C4-2B (cell line): ENCODE data around the gene POLR2F.

Source experiments
- ZFX ChIP-seq: fragments of 450-650 bp; IDR thresholded peaks from 2 replicates; pipeline ENCODE4 v1.6.1; 2017
- TF ChIP-seq, protein P1 (sequence below): fragments of 450-650 bp; conservative IDR thresholded peaks from 2 replicates; pipeline ENCODE4 v1.5.1; 2017; ENCODE audit warnings: mild to moderate bottlenecking

DNA sequence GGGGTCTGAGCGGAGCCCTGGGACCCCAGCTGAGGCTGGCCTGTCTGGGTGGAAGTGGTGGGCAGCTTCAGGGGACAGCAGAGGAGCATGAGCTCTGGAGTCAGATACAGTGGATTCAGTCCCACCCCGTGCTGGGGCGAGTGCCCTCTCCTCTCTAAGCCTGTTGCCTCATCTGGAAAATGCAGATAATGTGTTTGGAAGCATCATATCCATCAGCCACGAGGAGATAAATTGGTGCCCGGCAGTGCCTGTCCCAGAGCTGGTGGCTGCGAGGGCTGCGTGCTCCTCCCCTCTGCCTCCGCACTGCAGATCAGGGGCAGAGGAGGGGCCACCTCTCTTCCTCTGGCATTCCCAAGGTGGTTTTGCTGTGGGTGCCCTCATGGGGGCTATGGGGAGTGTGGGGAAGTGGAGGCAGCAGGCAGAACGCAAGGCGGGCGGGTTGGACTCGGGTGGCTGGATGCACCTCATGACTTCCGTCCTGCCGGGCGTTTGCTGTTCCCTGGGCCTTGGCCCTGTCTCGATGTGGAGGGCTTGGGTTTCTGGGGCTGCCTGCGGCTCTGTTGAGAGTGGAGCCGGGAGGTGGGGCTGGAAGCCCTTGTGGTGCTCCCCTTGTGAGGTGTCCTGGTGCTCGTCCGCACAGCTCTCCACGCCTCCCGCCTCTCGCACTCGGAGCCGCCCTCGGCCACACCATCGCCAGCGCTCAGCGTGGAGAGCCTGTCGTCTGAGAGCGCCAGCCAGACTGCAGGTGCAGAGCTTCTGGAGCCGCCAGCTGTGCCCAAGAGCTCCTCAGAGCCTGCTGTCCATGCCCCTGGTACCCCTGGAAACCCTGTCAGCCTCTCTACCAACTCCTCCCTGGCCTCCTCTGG is 26.5 kb upstream of the POLR2F start:
- TF ChIP-seq, protein P1, sequence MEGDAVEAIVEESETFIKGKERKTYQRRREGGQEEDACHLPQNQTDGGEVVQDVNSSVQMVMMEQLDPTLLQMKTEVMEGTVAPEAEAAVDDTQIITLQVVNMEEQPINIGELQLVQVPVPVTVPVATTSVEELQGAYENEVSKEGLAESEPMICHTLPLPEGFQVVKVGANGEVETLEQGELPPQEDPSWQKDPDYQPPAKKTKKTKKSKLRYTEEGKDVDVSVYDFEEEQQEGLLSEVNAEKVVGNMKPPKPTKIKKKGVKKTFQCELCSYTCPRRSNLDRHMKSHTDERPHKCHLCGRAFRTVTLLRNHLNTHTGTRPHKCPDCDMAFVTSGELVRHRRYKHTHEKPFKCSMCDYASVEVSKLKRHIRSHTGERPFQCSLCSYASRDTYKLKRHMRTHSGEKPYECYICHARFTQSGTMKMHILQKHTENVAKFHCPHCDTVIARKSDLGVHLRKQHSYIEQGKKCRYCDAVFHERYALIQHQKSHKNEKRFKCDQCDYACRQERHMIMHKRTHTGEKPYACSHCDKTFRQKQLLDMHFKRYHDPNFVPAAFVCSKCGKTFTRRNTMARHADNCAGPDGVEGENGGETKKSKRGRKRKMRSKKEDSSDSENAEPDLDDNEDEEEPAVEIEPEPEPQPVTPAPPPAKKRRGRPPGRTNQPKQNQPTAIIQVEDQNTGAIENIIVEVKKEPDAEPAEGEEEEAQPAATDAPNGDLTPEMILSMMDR = no peak
- TF ChIP-seq ZFX = no peak
